Measurements from ENCODE around the gene CPSF4.
A peak's percentile ranks its signal among the peaks of the same experiment; 100 is the strongest.
"Not testable (repeated sequence)": the region's sequence is repeated elsewhere in the genome, so short reads cannot be mapped to it uniquely, and the experiment has no call there.

Gene CPSF4

DNA sequence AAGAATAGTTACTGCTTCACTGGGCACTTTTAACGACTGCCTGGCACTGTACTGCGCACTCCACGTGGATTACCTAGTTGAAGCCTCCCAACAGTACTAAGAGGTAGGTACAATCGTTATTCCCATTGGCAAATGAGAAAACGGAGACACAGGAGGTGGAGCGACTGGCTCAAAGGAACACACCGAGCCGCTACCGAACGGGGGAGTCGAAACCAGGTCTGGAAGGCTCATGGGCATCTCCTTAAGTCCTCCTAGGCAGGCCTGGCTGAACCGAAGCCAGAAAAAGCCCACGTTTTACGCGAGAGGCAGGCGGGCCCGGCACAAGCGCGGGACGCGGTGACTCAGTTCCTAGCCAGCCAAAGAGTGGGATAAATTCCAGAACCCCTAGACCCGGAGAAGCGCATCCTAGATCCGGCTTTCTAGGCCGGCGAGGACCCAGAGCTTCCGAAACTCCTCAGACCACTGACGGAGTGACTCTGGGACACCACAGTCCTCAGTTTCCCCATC lies 30.8 kb upstream of the CPSF4 start:
- DNase-seq: peak in 26 of 56 donors; percentile 16 to 68 (median 45)

DNA sequence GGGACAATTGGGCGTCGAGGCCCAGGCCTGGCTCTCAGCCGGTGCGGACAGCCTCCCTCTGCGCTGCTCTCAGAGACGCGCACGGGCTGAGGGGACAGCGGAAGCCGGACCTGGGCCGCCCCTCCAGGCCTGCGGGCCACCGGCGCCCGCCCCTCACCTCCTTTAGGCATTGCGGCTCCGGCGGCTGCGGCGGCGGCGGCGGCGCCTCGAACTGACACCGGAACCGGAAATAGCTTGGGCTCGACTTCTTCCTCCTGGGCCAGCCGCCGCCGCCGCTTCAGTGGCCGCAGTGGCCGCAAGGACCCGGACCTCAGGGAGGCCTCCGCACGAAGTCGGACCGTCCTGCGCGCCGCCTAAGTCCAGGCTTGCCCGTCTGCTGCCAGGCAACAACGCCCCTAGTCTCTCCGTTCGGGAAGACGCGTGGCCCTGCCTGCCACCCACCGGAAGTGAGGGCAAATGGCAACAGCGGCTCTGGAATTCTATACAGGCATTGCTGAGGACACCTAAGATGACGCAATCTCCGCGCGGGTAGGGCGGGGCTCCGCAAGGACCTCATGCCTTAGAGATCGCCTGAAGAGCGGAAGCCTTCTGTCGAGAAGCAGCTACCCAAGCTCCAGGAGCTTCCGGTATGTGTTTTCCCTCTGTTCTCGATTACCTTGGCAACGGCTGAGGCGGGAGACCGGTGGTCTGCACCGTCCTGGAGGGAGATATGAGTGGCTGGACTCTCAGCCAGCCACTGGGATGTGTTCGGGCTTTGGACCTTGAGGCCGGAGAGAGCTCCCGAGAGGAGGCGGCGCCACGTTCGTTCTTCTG lies 30.2 kb upstream of the CPSF4 start, which contains the start of the genes BUD31 and PDAP1:
TSS of gene BUD31 (plus strand) at position 591 of the 813 bp plus-strand sequence. CDS start 2,124 bp downstream, outside the sequence.
TSS of gene PDAP1 (minus strand) at position 219 of the 813 bp plus-strand sequence. CDS start at position 170, 49 bp downstream.
- peak; percentile 64 to 99 (median 95) for DNase-seq

DNA sequence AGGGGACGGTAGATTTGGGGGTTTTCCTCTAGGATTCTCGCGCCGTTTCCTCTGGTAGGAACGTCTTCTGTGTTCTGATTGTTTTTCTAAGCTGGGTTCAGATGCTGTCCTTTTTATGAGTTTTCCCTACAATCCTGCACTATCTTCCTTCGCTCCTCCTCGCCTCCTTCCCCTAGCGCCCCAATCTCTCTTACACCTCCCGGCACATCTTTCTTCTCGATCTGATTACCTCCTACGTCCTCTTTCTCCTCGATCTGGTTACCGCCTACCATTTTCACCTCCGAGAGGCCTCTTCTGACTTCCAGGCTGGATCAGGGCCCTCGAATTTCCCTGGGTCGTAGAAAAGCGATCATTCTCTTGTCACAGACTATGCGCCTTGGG lies 29.6 kb upstream of the CPSF4 start:
- no peak for DNase-seq

DNA sequence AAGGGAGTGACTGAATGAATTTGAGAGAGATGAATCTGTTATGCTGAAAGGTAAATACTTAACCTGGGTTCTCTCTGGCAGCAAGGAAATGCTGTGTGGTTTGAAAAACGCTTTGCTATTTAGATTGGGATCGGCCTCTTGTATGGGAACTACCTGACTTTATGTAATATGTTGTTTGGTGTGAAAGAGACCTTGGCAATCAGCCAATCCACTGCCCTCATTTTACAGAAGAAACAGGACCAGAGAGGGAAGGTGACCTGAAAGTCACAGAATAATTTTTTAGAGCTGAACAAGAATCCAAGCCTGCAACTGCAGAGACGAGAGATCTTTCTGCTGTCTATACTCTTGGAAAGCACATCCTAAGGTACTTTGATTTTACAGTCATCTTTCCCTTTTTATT lies 28.9 kb upstream of the CPSF4 start:
- DNase-seq: no peak

DNA sequence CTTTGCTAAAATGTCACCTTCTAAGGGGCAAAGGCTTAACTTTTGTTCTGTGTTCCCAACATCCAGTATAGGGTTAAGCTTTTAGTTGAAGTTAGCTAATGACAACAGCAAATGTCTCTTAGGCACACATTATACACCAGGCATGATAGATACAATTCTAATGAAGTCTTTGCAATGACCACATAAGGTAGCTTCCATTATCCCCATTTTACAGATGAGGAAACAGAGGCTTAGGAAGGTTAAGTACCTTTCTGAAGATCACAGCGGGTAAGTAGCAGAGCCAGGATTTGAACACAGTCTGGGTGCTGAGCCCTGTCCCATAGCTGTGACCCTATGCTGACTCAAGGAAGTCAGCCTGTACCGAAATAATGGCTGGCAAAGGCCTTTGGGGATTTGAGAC lies 28.1 kb upstream of the CPSF4 start:
- DNase-seq: no peak

DNA sequence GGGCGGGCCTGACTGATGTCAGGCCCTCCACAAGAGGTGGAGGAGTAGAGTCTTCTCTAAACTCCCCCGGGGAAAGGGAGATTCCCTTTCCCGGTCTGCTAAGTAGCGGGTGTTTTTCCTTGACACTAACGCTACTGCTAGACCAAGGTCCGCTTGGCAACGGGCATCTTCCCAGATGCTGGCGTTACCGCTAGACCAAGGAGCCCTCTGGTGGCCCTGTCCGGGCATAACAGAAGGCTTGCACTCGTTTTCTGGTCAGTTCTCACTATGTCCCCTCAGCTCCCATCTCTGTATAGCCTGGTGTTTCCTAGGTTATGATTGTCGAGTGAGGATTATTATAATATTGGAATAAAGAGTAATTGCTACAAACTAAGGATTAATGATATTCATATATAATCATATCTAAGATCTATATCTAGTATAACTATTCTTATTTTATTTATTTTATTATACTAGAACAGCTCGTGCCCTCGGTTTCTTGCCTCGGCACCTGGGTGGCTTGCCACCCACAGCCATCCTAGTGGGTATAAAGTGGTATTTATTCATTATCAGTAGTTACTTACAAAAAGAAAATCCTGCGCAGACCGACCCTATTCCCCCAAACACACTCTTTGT lies 23.1 kb upstream of the CPSF4 start:
- DNase-seq: peak in 27 of 56 donors; percentile 1 to 76 (median 33)

DNA sequence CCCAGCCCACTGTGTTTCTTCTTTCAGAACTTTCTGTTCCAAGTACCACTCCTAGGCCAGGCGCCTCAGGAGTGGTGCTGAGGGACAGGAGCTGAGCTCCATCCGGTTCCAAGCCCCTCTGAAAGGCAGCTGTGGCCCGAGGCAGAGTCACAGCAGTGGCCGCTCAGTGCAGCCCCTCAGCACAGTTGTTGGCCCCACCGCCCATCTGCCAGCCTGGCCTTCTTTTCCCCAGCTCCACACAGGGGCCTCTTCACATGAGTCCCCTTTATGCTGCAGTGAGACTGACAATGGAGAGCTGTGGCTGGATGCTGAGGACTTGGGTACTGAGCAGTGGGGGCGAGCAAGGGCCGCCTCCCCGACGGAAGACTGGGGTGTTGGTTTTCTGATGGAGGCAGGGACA lies 20.5 kb upstream of the CPSF4 start:
- DNase-seq: no peak

DNA sequence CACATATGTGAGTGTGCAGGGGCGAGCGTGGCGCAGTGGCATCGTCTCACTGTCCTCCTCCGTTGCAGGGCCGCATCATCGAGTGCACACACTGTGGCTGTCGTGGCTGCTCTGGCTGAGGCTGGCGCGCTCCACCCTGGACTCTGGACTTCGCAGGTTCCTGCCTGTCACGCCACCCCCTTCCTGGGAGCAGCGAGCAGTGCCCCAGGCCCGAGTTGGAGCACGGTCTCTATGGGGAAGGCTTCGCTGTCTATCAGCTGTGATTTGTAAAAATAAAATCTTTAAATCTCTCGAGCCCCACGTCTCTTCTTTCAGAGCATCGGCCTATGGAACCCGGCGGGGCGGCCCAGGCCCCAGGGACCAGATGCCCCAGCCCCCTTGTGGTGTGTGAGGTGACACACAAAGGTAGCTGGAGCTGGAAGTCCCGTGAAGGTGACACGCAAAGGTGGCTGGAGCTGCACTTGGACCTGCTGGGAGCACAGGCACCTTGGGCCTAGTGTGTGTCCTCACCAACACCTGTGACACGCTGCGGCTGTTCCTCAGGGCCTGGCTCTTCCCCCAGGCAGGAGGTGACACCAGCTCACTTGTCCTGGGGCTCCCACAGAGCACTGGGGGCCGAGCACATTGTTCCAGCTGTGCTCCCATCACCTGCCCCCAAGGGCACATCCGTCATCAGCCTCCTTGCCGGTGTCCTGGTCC lies 19.3 kb upstream of the CPSF4 start:
- DNase-seq: no peak

DNA sequence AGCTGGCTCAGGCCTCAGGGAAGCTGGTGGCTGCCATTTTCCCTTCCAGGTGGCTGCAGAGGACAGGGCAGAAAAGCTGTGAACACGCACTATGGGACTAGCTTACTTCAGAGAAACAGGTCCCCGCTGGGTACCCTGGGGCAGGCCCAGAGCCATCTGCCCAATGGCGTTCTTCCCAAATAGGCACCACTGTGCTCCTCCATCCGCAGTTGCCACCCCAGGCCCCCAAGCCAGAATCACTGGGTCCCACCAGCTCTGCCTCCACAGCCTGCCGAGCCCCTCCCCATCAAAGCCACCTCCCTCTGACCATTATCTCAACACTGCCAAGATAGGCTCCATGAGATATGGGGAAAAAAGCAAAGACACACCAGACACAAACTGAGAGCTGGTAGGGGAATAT lies 18.5 kb upstream of the CPSF4 start:
- no peak for DNase-seq

DNA sequence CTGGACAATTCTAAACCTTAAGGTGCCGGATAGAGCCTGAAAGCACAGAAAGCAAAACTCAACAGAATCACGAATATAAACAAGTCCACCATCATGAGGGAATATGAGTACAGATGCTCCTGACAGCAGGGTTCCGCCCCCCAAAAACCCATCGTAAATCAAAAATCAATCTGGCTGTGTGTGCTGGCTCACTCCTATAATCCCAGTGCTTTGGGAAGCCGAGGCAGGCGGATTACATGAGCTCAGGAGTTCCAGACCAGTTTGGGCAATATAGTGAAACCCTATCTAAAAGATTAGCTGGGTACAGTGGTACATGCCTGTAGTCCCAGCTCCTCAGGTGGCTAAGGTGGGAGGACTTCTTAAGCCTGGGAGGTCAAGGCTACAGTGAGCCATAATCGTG lies 17.8 kb upstream of the CPSF4 start:
- DNase-seq: no peak

DNA sequence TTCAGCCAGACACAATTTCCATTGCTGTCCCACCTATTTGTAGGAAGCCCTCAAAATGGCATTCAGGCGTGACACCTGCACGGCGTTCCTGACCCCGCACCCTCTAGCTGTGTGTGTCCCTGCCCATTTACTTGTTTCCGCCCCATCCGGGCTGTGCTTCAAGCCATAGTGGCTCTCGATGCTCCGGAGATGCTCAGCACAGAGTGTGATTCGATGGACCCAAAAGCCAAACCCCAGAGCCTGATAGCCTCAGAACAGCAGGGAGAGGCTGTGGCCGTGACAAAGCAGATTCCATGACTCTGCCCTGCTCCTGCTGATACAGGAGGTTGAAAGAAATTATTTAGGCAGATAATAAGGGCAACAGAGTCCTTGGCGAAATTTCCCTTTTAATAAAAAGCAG lies 16.6 kb upstream of the CPSF4 start:
- DNase-seq: no peak

DNA sequence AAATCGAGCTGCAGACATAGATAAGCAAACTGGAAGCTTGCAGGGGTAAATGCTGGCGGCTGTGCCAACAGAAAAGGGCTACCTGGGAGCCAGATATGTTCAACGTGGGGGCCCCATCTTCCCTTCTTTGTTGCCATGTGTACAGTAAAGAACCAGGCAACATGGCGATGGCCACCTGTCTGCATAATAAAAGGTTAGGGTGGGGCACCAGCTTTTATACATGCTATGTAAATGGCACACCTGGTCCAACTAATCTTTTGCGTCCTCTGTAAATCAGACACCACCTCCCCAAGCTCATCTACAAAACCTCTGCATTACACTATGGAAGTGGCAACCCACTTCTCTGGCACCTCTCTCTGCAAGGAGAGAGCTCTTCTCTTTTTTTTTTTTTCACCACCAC lies 16.1 kb upstream of the CPSF4 start:
- DNase-seq: no peak

DNA sequence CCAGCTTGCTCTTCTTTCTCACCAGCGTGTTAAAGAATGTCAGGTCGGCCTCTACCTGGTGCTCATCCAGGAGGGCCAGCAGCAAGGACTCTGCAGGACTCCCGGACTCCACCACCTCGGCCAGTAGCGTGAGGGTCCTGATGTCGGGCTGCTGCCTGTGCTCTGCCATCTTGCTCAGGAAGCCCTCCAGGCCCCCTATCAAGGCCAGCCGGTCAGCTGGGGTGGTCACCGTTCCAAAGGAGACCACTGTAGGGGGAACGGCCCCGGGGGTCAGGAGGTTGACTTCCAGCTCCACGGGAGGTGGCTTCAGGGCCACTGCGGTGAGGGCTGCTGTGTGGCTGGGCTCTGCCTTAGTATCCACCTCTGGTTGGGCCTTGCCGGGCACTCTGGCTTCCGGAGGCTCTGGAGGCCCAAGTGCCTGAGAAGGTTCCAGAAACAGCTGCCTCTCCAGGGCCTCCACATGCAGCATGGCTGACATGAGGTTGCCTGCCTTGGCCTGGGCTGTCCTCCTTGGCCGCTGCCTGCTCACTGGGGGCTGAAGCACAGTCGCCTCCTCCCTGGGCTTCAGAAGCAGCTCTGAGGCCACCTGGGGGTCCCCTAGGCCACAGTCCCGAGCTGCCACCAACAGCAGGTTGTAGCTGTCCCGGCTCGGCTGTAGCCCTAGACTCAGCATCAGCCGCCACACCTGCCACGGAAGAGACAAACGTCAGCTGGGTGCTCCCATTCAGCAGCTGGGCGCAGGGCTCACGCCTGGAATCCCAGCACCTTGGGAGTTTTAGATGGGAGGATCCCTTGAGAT lies 13.6 kb upstream of the CPSF4 start:
- DNase-seq: no peak

DNA sequence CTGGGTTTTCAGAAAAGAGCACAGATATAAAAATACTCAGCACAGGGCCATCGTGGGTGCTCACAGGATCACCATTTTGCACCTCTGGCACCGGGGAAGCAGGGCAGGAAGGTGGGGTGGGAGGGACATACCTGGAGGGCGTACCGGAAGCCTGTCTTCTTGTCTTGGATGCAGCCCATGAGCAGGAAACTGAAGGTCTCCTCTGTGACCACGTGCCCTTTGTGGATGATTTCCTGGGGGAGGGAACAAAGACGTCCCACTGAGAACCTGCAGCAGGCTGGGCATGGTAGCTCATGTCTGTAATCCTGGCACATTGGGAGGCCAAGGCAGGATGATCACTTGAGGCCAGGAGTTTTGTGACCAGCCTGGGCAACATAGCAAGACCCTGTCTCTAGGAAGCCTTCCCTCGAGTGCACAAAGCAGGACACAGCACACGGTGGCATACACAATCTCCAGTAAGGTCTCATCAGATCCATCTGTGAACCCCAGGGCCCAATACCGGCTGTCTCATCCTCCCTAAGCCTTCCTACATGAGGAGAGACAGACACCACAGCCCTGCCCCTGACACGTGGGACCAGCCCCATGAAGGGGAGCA lies 9.7 kb upstream of the CPSF4 start:
- no peak for DNase-seq

DNA sequence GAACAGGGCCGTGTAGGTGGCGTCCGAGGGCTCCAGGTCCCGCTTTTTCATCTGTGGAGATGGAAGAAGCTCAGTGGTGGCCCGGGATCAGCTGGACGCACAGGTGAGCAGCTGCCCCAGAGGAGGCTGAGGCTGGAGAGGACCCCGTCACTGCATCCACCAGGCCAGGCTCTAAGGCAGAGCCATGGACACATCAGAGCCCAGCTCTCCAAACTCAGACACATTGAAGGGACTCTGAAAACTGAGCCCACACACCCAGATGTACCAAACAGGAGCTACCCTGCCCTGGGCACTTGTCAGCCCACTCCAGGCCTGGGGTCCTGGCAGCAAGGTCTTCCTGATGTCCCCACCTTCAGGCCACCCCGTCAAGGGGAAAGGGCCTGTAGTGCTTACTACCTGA lies 9.0 kb upstream of the CPSF4 start:
- no peak for DNase-seq

DNA sequence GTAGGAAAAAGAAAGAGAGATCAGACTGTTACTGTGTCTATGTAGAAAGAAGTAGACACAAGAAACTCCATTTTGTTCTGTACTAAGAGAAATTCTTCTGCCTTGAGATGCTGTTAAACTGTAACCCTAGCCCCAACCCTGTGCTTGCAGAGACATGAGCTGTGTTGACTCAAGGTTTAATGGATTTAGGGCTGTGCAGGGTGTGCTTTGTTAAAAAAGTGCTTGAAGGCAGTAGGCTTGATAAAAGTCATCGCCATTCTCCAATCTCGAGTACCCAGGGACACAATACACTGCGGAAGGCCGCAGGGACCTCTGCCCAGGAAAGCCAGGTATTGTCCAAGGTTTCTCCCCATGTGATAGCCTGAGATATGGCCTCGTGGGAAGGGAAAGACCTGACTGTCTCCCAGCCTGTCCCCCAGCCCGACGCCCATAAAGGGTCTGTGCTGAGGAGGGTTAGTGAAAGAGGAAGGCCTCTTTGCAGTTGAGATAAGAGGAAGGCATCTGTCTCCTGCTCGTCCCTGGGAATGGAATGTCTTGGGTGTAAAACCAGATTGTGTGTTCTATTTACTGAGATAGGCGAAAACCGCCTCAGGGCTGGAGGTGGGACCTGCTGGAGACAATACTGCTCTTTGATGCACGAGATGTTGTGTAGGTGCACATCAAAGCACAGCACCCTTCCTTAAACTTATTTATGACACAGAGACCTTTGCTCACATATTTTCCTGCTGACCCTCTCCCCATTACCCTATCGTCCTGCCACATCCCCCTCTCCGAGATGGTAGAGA lies 6.8 kb upstream of the CPSF4 start:
- not testable (repeated sequence) for DNase-seq

DNA sequence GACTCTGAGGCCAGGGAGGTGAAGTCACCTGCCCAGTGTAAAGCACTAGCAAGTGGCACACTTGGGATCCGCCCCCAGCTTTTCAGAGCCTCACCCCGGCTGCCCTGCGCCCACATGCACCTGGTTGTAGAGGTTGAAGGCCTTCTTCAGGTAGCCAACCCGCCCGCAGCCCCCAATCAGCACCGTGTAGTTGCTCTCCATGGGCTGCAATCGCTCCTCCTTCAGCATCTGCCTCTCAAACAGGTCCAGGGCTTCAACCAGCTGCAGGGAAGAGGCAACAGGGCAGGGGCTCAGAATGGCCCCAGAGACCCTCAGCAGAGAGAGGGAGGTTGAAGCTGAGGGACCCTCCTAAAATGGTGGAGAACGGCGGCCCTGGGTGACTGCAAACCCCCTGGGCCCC lies 5.6 kb upstream of the CPSF4 start:
- DNase-seq: no peak

DNA sequence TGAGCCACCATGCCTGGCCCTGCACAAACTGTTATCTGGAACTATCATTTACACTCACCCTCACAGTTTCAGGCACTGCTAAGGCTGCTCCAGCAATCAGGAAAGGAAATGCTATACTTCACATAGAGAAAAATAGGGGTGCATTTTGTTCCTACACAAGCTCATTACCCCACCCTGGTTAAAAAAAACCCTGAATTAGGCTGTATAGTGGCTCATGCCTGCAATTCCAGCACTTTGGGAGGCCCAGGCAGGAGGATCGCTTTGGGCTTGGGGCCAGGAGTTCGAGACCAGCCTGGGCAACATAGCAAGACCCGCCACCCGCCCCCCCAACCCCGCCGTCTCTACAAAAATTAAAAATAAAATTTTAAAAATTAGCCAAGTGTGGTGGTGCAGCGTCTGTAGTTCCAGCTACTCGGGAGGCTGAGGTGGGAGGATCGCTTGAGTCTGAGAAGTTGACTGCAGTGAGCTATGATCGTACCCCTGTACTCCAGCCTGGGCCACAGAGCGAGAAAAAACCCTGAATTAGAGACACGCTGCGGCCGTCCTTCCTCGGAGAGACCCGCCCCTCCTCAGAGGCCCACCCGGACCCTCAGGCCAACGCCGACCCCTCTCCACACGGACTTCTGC lies 684 bp upstream of the CPSF4 start:
- no peak for DNase-seq

DNA sequence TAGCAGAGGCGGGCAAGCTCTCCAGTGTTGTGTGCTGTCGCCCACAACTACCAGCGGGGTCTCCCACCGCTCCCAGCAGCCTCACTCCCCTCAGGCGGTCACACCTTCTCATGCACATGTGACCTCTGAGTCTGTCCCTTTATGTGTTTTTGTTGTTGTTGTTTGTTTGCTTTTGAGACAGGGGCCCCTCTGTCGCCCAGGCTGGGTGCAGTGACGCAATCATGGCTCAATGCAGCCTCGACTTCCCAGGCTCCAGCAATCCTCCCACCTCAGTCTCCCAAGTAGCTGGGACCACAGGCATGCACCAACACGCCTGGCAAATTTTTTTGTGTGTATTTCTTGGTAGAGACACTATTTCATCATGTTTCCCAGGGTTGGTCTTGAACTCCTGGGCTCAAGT lies 1.5 kb downstream of the CPSF4 start:
- DNase-seq: no peak

DNA sequence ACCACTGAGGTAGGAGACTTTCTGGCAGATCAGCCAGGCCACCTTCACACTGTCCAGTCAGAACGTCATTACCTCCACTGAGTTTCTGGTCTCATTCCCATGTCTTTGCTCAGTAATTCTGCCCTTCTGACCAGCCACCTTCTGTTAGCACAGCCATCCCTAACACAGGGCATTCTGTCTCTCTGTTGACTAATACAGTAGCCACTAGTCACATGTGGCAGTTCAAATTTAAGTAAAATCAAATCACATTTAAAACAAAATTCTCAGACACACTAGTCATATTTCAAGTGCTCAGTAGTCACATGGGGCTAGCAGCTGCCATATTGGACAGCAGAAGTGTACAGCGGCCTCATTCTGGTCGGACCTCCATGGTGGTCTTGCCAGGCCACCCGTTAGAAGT lies 7.4 kb downstream of the CPSF4 start:
- no peak for DNase-seq

Measured in amygdala (tissue), 56 donors.